A673 (cell line): ENCODE results near the gene PRKCA. TPM values are rescaled to one million over a fixed set of nuclear protein-coding genes. Genes with fewer than 3 reads are reported as not detected.

Source experiments
- BruUV-seq: library from RNA; stranded (reverse); fragments of 400-500 nt; replicated peaks from 2 replicates; lab custom pipeline; 2021; lab: Mats Ljungman, UMichigan
- CTCF ChIA-PET: fragments of 300-600 bp; sonication (Branson Sonifier 250); formaldehyde crosslinking; loops from one replicate; lab custom pipeline; 2022; ENCODE audit warnings: antibody characterized with exemption; lab: Charles Lee
- POLR2A ChIA-PET: fragments of 300-600 bp; sonication (Branson Sonifier 250); formaldehyde crosslinking; loops from one replicate; lab custom pipeline; 2022; ENCODE audit warnings: antibody characterized with exemption; ENCODE audit not compliant: low non-redundant PET; lab: Charles Lee
- DNase-seq: peaks from one replicate; pipeline ENCODE4 v3.0.0-alpha.2; 2015; ENCODE audit warnings: low spot score
- H3K27ac ChIP-seq: fragments of 200-600 bp; sonication (generic); 2 replicates; pipeline ENCODE4 v1.5.1; 2016; ENCODE audit warnings: mixed run types, low read depth, mild to moderate bottlenecking, mixed read lengths, antibody characterized with exemption, low read length; ENCODE audit not compliant: poor library complexity, severe bottlenecking
- H3K27me3 ChIP-seq: fragments of 200-600 bp; sonication (generic); replicated peaks from 2 replicates; pipeline ENCODE4 v1.6.1; 2017; ENCODE audit warnings: mixed run types, low read depth, mild to moderate bottlenecking, mixed read lengths, antibody characterized with exemption, low read length; ENCODE audit not compliant: insufficient read depth, poor library complexity
- H3K36me3 ChIP-seq: fragments of 200-600 bp; sonication (generic); 2 replicates; pipeline ENCODE4 v1.6.1; 2016; ENCODE audit warnings: mixed run types, mild to moderate bottlenecking, mixed read lengths, antibody characterized with exemption, low read length; ENCODE audit not compliant: insufficient read depth, poor library complexity, severe bottlenecking
- H3K4me1 ChIP-seq: fragments of 200-600 bp; sonication (generic); 2 replicates; pipeline ENCODE4 v1.6.1; 2017; ENCODE audit warnings: mixed run types, mild to moderate bottlenecking, mixed read lengths, antibody characterized with exemption, low read length; ENCODE audit not compliant: insufficient read depth, poor library complexity, severe bottlenecking
- H3K4me3 ChIP-seq: fragments of 200-600 bp; sonication (generic); 2 replicates; pipeline ENCODE4 v1.5.1; 2016; ENCODE audit warnings: low read depth, mixed run types, mild to moderate bottlenecking, mixed read lengths, low read length; ENCODE audit not compliant: poor library complexity, severe bottlenecking
- H3K9me3 ChIP-seq: fragments of 200-600 bp; sonication (generic); 2 replicates; pipeline ENCODE4 v1.6.1; 2016; ENCODE audit warnings: mixed run types, low read depth, mild to moderate bottlenecking, mixed read lengths, antibody characterized with exemption, low read length; ENCODE audit not compliant: poor library complexity, severe bottlenecking
- CTCF ChIP-seq: fragments of 300-800, 200-600 bp; sonication (generic); conservative IDR thresholded peaks from 2 replicates; pipeline ENCODE4 v1.5.1; 2017; ENCODE audit warnings: low read depth, mild to moderate bottlenecking, antibody characterized with exemption, low read length, moderate library complexity, mixed read lengths
- EZH2 ChIP-seq: fragments of 200-600 bp; sonication (generic); IDR thresholded peaks from 2 replicates; pipeline ENCODE4 v1.6.1; 2017; ENCODE audit warnings: borderline replicate concordance, low read depth, mild to moderate bottlenecking, mixed read lengths, antibody characterized with exemption, low read length; ENCODE audit not compliant: poor library complexity, severe bottlenecking
- intact Hi-C: fragments of 100-400 bp; cut with micrococcal nuclease; formaldehyde crosslinking; loops from one replicate; pipeline ENCODE4 v1.10.0; 2022; ENCODE audit not compliant: unreplicated experiment
- total RNA-seq: library from RNA; stranded (reverse); gene quantifications from 2 replicates; pipeline ENCODE4 v1.2.3, GENCODE V29; 2021

The PRKCA gene
- total RNA-seq, 1 experiment from 2014 or later: 16.3 TPM

- Histone ChIP-seq H3K27ac (no peak overlapping the region), H3K4me1 (peaks cover 4% of the 10 kb centered on the region), H3K4me3 (no peak overlapping the region), H3K27me3 (no peaks in the 10 kb centered on the region), H3K36me3 (no peaks in the 10 kb centered on the region), H3K9me3 (no peaks in the 10 kb centered on the region)
- CTCF ChIA-PET: no interaction called here
- BruUV-seq: no TSS peak
- POLR2A ChIA-PET: no interaction called here
- TF ChIP-seq CTCF: no peak
- TF ChIP-seq EZH2: no peak
- DNase-seq: no peak
- intact Hi-C loops: no loop called here
These were observed 493.1 kb downstream of the PRKCA start for GRCh38 chr17:66795486-66795885.

- no peaks in the 10 kb centered on the region for H3K27me3 ChIP-seq
- no peaks in the 10 kb centered on the region for H3K4me1 ChIP-seq
- no peak overlapping the region for H3K4me3 ChIP-seq
- intact Hi-C loops: no loop called here
- no peak overlapping the region for H3K27ac ChIP-seq
- no peak for DNase-seq
- TF ChIP-seq CTCF (no peak), EZH2 (no peak)
- no TSS peak for BruUV-seq
- CTCF ChIA-PET: no interaction called here
- no peaks in the 10 kb centered on the region for H3K36me3 ChIP-seq
- no peaks in the 10 kb centered on the region for H3K9me3 ChIP-seq
- POLR2A ChIA-PET: no interaction called here
These were observed 497.6 kb downstream of the PRKCA start for GRCh38 chr17:66799849-66800537.

GRCh38 chr17:66803474-66803951 lies 501.1 kb downstream of the PRKCA start:
- Histone ChIP-seq H3K27ac (no peak overlapping the region), H3K4me3 (no peak overlapping the region), H3K9me3 (no peaks in the 10 kb centered on the region), H3K36me3 (no peaks in the 10 kb centered on the region), H3K4me1 (no peaks in the 10 kb centered on the region), H3K27me3 (no peaks in the 10 kb centered on the region)
- BruUV-seq: no TSS peak
- no peak for DNase-seq
- no peak for TF ChIP-seq EZH2
- no peak for TF ChIP-seq CTCF
- intact Hi-C loops: no loop called here
- POLR2A ChIA-PET: no interaction called here
- CTCF ChIA-PET: no interaction called here
